BE2C (cell line): ENCODE results near the gene MEIS1.

Experiments
- DNase-seq: peaks from one replicate; pipeline ENCODE4 v3.0.0-alpha.2; 2020
- H3K27me3 ChIP-seq: fragments of 250-450 bp; sonication (Bioruptor Pico); 2 replicates; pipeline ENCODE4 v1.5.1; 2020; ENCODE audit warnings: mild to moderate bottlenecking
- H3K36me3 ChIP-seq: fragments of 250-450 bp; sonication (Bioruptor Pico); 2 replicates; pipeline ENCODE4 v1.5.1; 2020; ENCODE audit warnings: mild to moderate bottlenecking
- H3K4me1 ChIP-seq: fragments of 250-450 bp; sonication (Bioruptor Pico); 2 replicates; pipeline ENCODE4 v1.5.1; 2020
- H3K4me3 ChIP-seq: 2 replicates; pipeline ENCODE4 v1.5.1; 2011; ENCODE audit warnings: low read depth, low read length
- H3K9me3 ChIP-seq: fragments of 250-450 bp; sonication (Bioruptor Pico); 2 replicates; pipeline ENCODE4 v1.5.1; 2020
- CTCF ChIP-seq: IDR thresholded peaks from 2 replicates; pipeline ENCODE4 v1.5.1; 2012; ENCODE audit warnings: mild to moderate bottlenecking, low read depth, low read length

Gene MEIS1

GRCh38 chr2:66494708-66495107 lies 59.8 kb downstream of the MEIS1 start:
- H3K4me1 ChIP-seq, result peaks cover 6% of the 10 kb centered on the region
- no peak for DNase-seq

GRCh38 chr2:66495788-66496640 lies 61.1 kb downstream of the MEIS1 start:
- no peaks in the 10 kb centered on the region for H3K9me3 ChIP-seq
- H3K36me3 ChIP-seq, result no peaks in the 10 kb centered on the region; the same call in 1 of the 2 replicates
- H3K4me1 ChIP-seq, result no peaks in the 10 kb centered on the region
- H3K4me3 ChIP-seq, result no peak overlapping the region
- TF ChIP-seq CTCF, result no peak
- DNase-seq, result no peak
- no peaks in the 10 kb centered on the region for H3K27me3 ChIP-seq

More at GRCh38 chr2:66494708-66495107, 59.8 kb downstream of the MEIS1 start:
- Histone ChIP-seq H3K27me3 (no peaks in the 10 kb centered on the region), H3K4me3 (no peak overlapping the region), H3K36me3 (no peaks in the 10 kb centered on the region; the same call in 1 of the 2 replicates), H3K9me3 (no peaks in the 10 kb centered on the region)
- TF ChIP-seq CTCF, result no peak

- H3K4me1 ChIP-seq, result no peaks in the 10 kb centered on the region
- DNase-seq, result no peak
- H3K9me3 ChIP-seq, result no peaks in the 10 kb centered on the region
- H3K4me3 ChIP-seq, result no peak overlapping the region
- H3K36me3 ChIP-seq, result no peaks in the 10 kb centered on the region; the same call in 1 of the 2 replicates
- no peak for TF ChIP-seq CTCF
- H3K27me3 ChIP-seq, result no peaks in the 10 kb centered on the region
These were observed 61.9 kb downstream of the MEIS1 start for GRCh38 chr2:66496670-66497420.

GRCh38 chr2:66497431-66498288 lies 62.7 kb downstream of the MEIS1 start:
- TF ChIP-seq CTCF, result no peak
- Histone ChIP-seq H3K27me3 (no peaks in the 10 kb centered on the region), H3K36me3 (no peaks in the 10 kb centered on the region; the same call in 1 of the 2 replicates)

GRCh38 chr2:66498289-66498975 lies 63.5 kb downstream of the MEIS1 start:
- no peak for DNase-seq
- Histone ChIP-seq H3K36me3 (no peaks in the 10 kb centered on the region; the same call in 1 of the 2 replicates), H3K4me1 (no peaks in the 10 kb centered on the region), H3K9me3 (no peaks in the 10 kb centered on the region), H3K27me3 (no peaks in the 10 kb centered on the region), H3K4me3 (no peak overlapping the region)
- no peak for TF ChIP-seq CTCF

More at GRCh38 chr2:66497431-66498288, 62.7 kb downstream of the MEIS1 start:
- Histone ChIP-seq H3K4me3 (no peak overlapping the region), H3K9me3 (no peaks in the 10 kb centered on the region), H3K4me1 (no peaks in the 10 kb centered on the region)
- no peak for DNase-seq
